Measurements from ENCODE around the gene XPR1. TPM values are rescaled to one million over a fixed set of nuclear protein-coding genes. Genes with fewer than 3 reads are reported as not detected.

XPR1 gene
- total RNA-seq, 1 donor from 2014 or later, result 12.0 TPM

DNA sequence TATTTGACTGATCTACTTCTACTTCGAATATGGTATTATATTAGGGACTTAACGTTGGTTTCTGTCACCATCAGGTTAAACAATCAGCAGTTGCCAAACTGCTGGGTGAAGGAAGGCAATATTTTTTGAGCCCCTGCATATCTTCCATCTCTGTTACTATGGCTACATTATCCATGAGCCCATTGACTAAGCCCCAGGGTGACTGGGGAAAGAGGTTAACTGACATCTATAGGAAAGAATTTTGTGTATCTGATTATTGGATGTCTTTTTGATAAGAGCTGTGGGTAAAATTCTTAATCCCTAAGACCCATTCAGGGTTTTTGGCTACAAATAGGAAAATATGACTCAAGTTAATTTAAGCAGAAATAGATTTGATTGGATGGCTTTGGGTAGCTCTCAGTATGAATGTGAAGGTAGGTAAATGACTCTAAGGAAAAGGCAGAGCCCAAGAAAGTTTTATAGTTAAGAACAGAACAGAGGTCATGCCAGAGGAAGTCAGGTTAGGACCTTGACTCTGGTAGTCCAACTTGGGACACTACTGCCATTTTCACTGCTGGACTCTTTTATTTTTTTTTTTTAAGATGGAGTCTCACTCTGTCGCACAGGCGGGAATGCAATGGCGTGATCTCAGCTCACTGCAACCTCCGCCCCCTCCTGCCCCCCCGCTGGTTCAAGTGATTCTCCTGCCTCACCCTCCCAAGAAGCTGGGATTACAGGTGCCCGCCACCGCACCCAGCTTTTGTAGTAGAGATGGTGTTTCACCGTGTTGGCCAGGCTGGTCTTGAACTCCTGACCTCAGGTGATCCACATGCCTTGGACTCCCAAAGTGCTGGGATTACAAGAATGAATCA, 8.9 kb upstream of the XPR1 start:
- TF ChIP-seq POLR2A (IDR thresholded peaks at IDR 0.05) (no peak), POLR2AphosphoS5 (IDR thresholded peaks at IDR 0.05; ENCODE audit: insufficient read depth in 1 of 2, low read depth in 1 of 2) (no peak), CTCF (IDR thresholded peaks at IDR 0.05) (no peak)
- no peak overlapping the region for H3K27ac ChIP-seq
- DNase-seq (ENCODE audit: extremely low spot score in 2 of 2), result no peak
- no peaks in the 10 kb centered on the region for H3K9me3 ChIP-seq
- no peaks in the 10 kb centered on the region for H3K36me3 ChIP-seq
- H3K27me3 ChIP-seq, result no peaks in the 10 kb centered on the region
- no peaks in the 10 kb centered on the region for H3K4me1 ChIP-seq
- intact Hi-C loops (cut with DNase I), result loop anchor here (10.0 kb wide), 1 partner anchor 98 kb away; no protein-coding TSS in a partner anchor
- H3K4me3 ChIP-seq, result no peak overlapping the region

- intact Hi-C loops (cut with DNase I), result loop anchor here (10.0 kb wide), 1 partner anchor 99 kb away; no protein-coding TSS in a partner anchor
- Histone ChIP-seq H3K27me3 (no peaks in the 10 kb centered on the region), H3K4me3 (no peak overlapping the region), H3K9me3 (no peaks in the 10 kb centered on the region), H3K36me3 (no peaks in the 10 kb centered on the region), H3K27ac (no peak overlapping the region), H3K4me1 (no peaks in the 10 kb centered on the region)
- no peak for DNase-seq (ENCODE audit: extremely low spot score in 2 of 2)
- no peak for TF ChIP-seq POLR2A (IDR thresholded peaks at IDR 0.05)
- TF ChIP-seq CTCF (IDR thresholded peaks at IDR 0.05), result no peak
- no peak for TF ChIP-seq POLR2AphosphoS5 (IDR thresholded peaks at IDR 0.05; ENCODE audit: insufficient read depth in 1 of 2, low read depth in 1 of 2)
Measured at GRCh38 chr1:180623579-180624347, 8.1 kb upstream of the XPR1 start.

- no peaks in the 10 kb centered on the region for H3K9me3 ChIP-seq
- H3K4me3 ChIP-seq, result no peak overlapping the region
- DNase-seq (ENCODE audit: extremely low spot score in 2 of 2), result no peak
- no peaks in the 10 kb centered on the region for H3K27me3 ChIP-seq
- no peaks in the 10 kb centered on the region for H3K36me3 ChIP-seq
- TF ChIP-seq POLR2AphosphoS5 (IDR thresholded peaks at IDR 0.05; ENCODE audit: insufficient read depth in 1 of 2, low read depth in 1 of 2), result no peak
- no peak for TF ChIP-seq POLR2A (IDR thresholded peaks at IDR 0.05)
- no peak for TF ChIP-seq CTCF (IDR thresholded peaks at IDR 0.05)
- H3K4me1 ChIP-seq, result no peaks in the 10 kb centered on the region
- no peak overlapping the region for H3K27ac ChIP-seq
- intact Hi-C loops (cut with DNase I), result loop anchor here (10.0 kb wide), 1 partner anchor 102 kb away; no protein-coding TSS in a partner anchor
Measured at GRCh38 chr1:180626711-180627110, 5.1 kb upstream of the XPR1 start.

DNA sequence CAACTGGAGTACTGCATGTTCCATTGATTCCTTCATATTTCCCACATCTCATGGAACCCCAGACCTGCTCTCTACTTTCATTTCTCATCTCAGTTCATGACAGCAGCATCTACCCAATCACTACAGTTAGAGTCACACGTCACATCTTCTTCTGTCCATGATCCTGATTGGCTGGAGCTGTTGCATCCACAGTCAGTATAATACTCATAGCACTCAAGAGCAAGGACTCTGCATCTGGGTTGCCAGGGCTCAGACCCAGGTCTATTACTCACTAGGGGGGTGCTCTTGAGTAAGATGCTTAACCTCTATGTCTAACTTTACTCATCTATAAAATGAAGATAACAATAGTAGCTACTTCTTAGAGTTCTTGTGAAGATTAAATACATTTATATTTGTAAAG, 4.4 kb upstream of the XPR1 start:
- TF ChIP-seq POLR2A (IDR thresholded peaks at IDR 0.05) (no peak), POLR2AphosphoS5 (IDR thresholded peaks at IDR 0.05; ENCODE audit: insufficient read depth in 1 of 2, low read depth in 1 of 2) (no peak), CTCF (IDR thresholded peaks at IDR 0.05) (no peak)
- Histone ChIP-seq H3K36me3 (no peaks in the 10 kb centered on the region), H3K4me3 (no peak overlapping the region), H3K4me1 (no peaks in the 10 kb centered on the region), H3K27ac (no peak overlapping the region), H3K9me3 (no peaks in the 10 kb centered on the region), H3K27me3 (no peaks in the 10 kb centered on the region)
- no peak for DNase-seq (ENCODE audit: extremely low spot score in 2 of 2)
- intact Hi-C loops (cut with DNase I), result loop anchor here (10.0 kb wide), 1 partner anchor 103 kb away; no protein-coding TSS in a partner anchor
